Kidney epithelial cell (primary cell): ENCODE results near the gene ACAD10. TPM values are rescaled to one million over a fixed set of nuclear protein-coding genes. Genes with fewer than 3 reads are reported as not detected.

Experiments
- DNase-seq: peaks from one replicate; pipeline ENCODE4 v3.0.0-alpha.2; 2010; ENCODE audit warnings: low read depth
- H3K27me3 ChIP-seq: 2 replicates; pipeline ENCODE4 v1.6.0; 2011; ENCODE audit warnings: low read length; ENCODE audit not compliant: control insufficient read depth, insufficient read depth
- H3K36me3 ChIP-seq: 2 replicates; pipeline ENCODE4 v1.5.1; 2011; ENCODE audit warnings: low read length; ENCODE audit not compliant: control insufficient read depth, insufficient read depth
- H3K4me3 ChIP-seq: 2 replicates; pipeline ENCODE4 v1.5.1; 2011; ENCODE audit warnings: low read depth, mild to moderate bottlenecking, control low read depth, low read length
- CTCF ChIP-seq: IDR thresholded peaks from 2 replicates; pipeline ENCODE4 v1.5.1; 2011; ENCODE audit warnings: mild to moderate bottlenecking, moderate library complexity, low read length, control low read depth, inconsistent platforms; ENCODE audit not compliant: insufficient read depth, poor library complexity, severe bottlenecking
- total RNA-seq: library from RNA; depleted of rRNA; stranded (reverse); fragments of >200 nt; gene quantifications from 2 replicates; pipeline ENCODE4 v1.2.3, GENCODE V29; 2015

Gene ACAD10
- total RNA-seq, 1 donor from 2014 or later, result 41.2 TPM

- Histone ChIP-seq H3K4me3 (no peak overlapping the region), H3K27me3 (no peaks in the 10 kb centered on the region), H3K36me3 (peaks cover 3% of the 10 kb centered on the region)
- no peak for TF ChIP-seq CTCF
- no peak for DNase-seq
Measured at GRCh38 chr12:111789779-111790178, 103.9 kb downstream of the ACAD10 start.

- Histone ChIP-seq H3K4me3 (no peak overlapping the region), H3K27me3 (no peaks in the 10 kb centered on the region), H3K36me3 (peaks cover 3% of the 10 kb centered on the region)
- DNase-seq, result no peak
- no peak for TF ChIP-seq CTCF
Measured at GRCh38 chr12:111791507-111791906, 105.7 kb downstream of the ACAD10 start.

GRCh38 chr12:111792155-111792855 is 106.5 kb downstream of the ACAD10 start:
- Histone ChIP-seq H3K27me3 (no peaks in the 10 kb centered on the region), H3K4me3 (no peak overlapping the region), H3K36me3 (peaks cover 3% of the 10 kb centered on the region)
- no peak for DNase-seq
- no peak for TF ChIP-seq CTCF

GRCh38 chr12:111792856-111793235 is 107.0 kb downstream of the ACAD10 start:
- H3K27me3 ChIP-seq, result no peaks in the 10 kb centered on the region
- peaks cover 3% of the 10 kb centered on the region for H3K36me3 ChIP-seq
- no peak for TF ChIP-seq CTCF
- H3K4me3 ChIP-seq, result no peak overlapping the region
- DNase-seq, result no peak

- no peaks in the 10 kb centered on the region for H3K36me3 ChIP-seq
Measured at GRCh38 chr12:111798182-111798581, 112.3 kb downstream of the ACAD10 start.

More at GRCh38 chr12:111798182-111798581, 112.3 kb downstream of the ACAD10 start:
- no peak overlapping the region for H3K4me3 ChIP-seq
- TF ChIP-seq CTCF, result no peak
- no peak for DNase-seq
- no peaks in the 10 kb centered on the region for H3K27me3 ChIP-seq
